NT2/D1 (cell line): ENCODE data around the gene AKAP13.

ENCODE experiments used
- YY1 ChIP-seq: IDR thresholded peaks from 2 replicates; pipeline ENCODE4 v1.6.1; 2011; ENCODE audit not compliant: insufficient read length, insufficient read depth
- ZNF274 ChIP-seq: IDR thresholded peaks from 2 replicates; pipeline ENCODE4 v1.6.1; 2011; ENCODE audit warnings: mild to moderate bottlenecking, low read depth, low read length

GRCh38 chr15:85725564-85725963 lies 345.2 kb downstream of the AKAP13 start:
- TF ChIP-seq YY1 (no peak), ZNF274 (no peak)
